Endodermal cell (in vitro differentiated cells): ENCODE measurements around the gene PRADC1. TPM values are rescaled to one million over a fixed set of nuclear protein-coding genes. Genes with fewer than 3 reads are reported as not detected.

Source experiments
- DNase-seq: peaks from one replicate; pipeline ENCODE4 v3.0.0-alpha.2; 2017
- H3K27ac ChIP-seq: 2 replicates; pipeline ENCODE4 v1.5.1; 2013; ENCODE audit warnings: mild to moderate bottlenecking, low read depth, low read length, moderate library complexity
- H3K27me3 ChIP-seq: 2 replicates; pipeline ENCODE4 v1.6.1; 2013; ENCODE audit warnings: mild to moderate bottlenecking, low read length, moderate library complexity; ENCODE audit not compliant: insufficient read depth, control insufficient read depth, poor library complexity, severe bottlenecking
- H3K36me3 ChIP-seq: 2 replicates; pipeline ENCODE4 v1.7.0; 2013; ENCODE audit warnings: mild to moderate bottlenecking, low read length, moderate library complexity; ENCODE audit not compliant: control insufficient read depth, insufficient read depth
- H3K4me1 ChIP-seq: one replicate; pipeline ENCODE4 v1.7.0; 2013; ENCODE audit warnings: low read length; ENCODE audit not compliant: control insufficient read depth, insufficient read depth
- H3K4me3 ChIP-seq: 2 replicates; pipeline ENCODE4 v1.5.1; 2013; ENCODE audit warnings: mild to moderate bottlenecking, low read length, moderate library complexity
- H3K9ac ChIP-seq: 2 replicates; pipeline ENCODE4 v1.6.1; 2013; ENCODE audit warnings: mild to moderate bottlenecking, low read length, moderate library complexity; ENCODE audit not compliant: poor library complexity, severe bottlenecking; ENCODE audit errors: extremely low read depth
- H3K9me3 ChIP-seq: 2 replicates; pipeline ENCODE4 v1.6.1; 2013; ENCODE audit warnings: mild to moderate bottlenecking, low read length, moderate library complexity; ENCODE audit not compliant: control insufficient read depth
- H3K27ac Mint-ChIP-seq: 2 replicates; pipeline ENCODE4 v1.8.0; 2020; ENCODE audit warnings: mixed read lengths
- H3K27me3 Mint-ChIP-seq: 2 replicates; pipeline ENCODE4 v1.8.0; 2021; ENCODE audit warnings: mild to moderate bottlenecking, mixed read lengths; ENCODE audit not compliant: insufficient read depth
- H3K36me3 Mint-ChIP-seq: 2 replicates; pipeline ENCODE4 v1.8.0; 2020; ENCODE audit warnings: low read depth, mixed read lengths
- H3K4me1 Mint-ChIP-seq: 2 replicates; pipeline ENCODE4 v1.8.0; 2020; ENCODE audit warnings: mixed read lengths
- H3K4me3 Mint-ChIP-seq: 2 replicates; pipeline ENCODE4 v1.8.0; 2020; ENCODE audit warnings: mild to moderate bottlenecking, moderate library complexity, mixed read lengths
- H3K9me3 Mint-ChIP-seq: 2 replicates; pipeline ENCODE4 v1.8.0; 2020; ENCODE audit warnings: mild to moderate bottlenecking, mixed read lengths
- CTCF ChIP-seq: fragments of 200-600 bp; sonication (generic); conservative IDR thresholded peaks from 2 replicates; pipeline ENCODE4 v1.5.0; 2021; ENCODE audit warnings: antibody characterized with exemption, mild to moderate bottlenecking
- WGBS, 2 experiments: methylation state at CpG; one replicate each; pipeline versions ENCODE4 v1.1.5 to v1.1.7; 2013; ENCODE audit warnings: missing lambda C conversion rate in 2 of 2, mixed read lengths in 1 of 2; ENCODE audit not compliant: insufficient coverage in 1 of 2, insufficient read length in 1 of 2; 5-methylcytosine and 5-hydroxymethylcytosine counted together
- total RNA-seq, 2 donors: library from RNA; stranded (reverse); fragmentation: NEBNext Ultra II Directional in 1 of 2; extraction: Animal tissue kit (Norgen Biotek cat#: 25700) in 1 of 2; gene quantifications; 2 replicates in 1 of 2; 3 replicates in 1 of 2; pipeline ENCODE4 v1.2.1, GENCODE V29; 2021

PRADC1 gene
- total RNA-seq, 2 donors from 2014 or later, result 8.8 to 10.2 TPM

GRCh38 chr2:73215254-73215653 lies 17.8 kb downstream of the PRADC1 start:
- Mint-ChIP-seq H3K4me3 (peak overlapping the region; percentile 68), H3K36me3 (peaks cover 3% of the 10 kb centered on the region), H3K27ac (peak overlapping the region; percentile 16), H3K27me3 (no peaks in the 10 kb centered on the region), H3K4me1 (peaks cover 13% of the 10 kb centered on the region), H3K9me3 (no peaks in the 10 kb centered on the region)
- no peaks in the 10 kb centered on the region for H3K36me3 ChIP-seq
- no peak for TF ChIP-seq CTCF
- no peak overlapping the region for H3K27ac ChIP-seq
- H3K27me3 ChIP-seq, result no peaks in the 10 kb centered on the region
- H3K4me1 ChIP-seq, result no peaks in the 10 kb centered on the region
- no peak overlapping the region for H3K9ac ChIP-seq
- DNase-seq, result no peak
- 91 to 92% methylated on average over 3 to 4 of the region's 4 CpGs for WGBS, 2 experiments
- peak overlapping the region; percentile 93 for H3K4me3 ChIP-seq
- no peaks in the 10 kb centered on the region for H3K9me3 ChIP-seq

- H3K27ac ChIP-seq, result peak within 1 kb of the TSS; percentile 67
- Mint-ChIP-seq H3K4me1 (peaks cover 13% of the 10 kb centered on the region), H3K9me3 (no peaks in the 10 kb centered on the region), H3K27ac (peak within 1 kb of the TSS; percentile 92), H3K36me3 (peaks cover 3% of the 10 kb centered on the region), H3K4me3 (peak within 1 kb of the TSS; percentile 68), H3K27me3 (peaks cover 8% of the 10 kb centered on the region)
- H3K27me3 ChIP-seq, result peaks cover 8% of the 10 kb centered on the region
- H3K4me3 ChIP-seq, result peak within 1 kb of the TSS; percentile 93
- WGBS, 2 experiments, result 1 to 2% methylated on average over 9 to 63 of the region's 64 CpGs
- no peak for TF ChIP-seq CTCF
- DNase-seq, result peak; percentile 96
- peak within 1 kb of the TSS; percentile 76 for H3K9ac ChIP-seq
- H3K4me1 ChIP-seq, result no peaks in the 10 kb centered on the region
- no peaks in the 10 kb centered on the region for H3K9me3 ChIP-seq
- no peaks in the 10 kb centered on the region for H3K36me3 ChIP-seq
These were observed 18.7 kb downstream of the PRADC1 start, which contains the start of gene SMYD5 for GRCh38 chr2:73214120-73215035. SMYD5 (plus strand) TSS chr2:73214245; CDS start chr2:73214267, 22 bp downstream.

- peaks cover 9% of the 10 kb centered on the region for H3K27me3 ChIP-seq
- H3K4me1 Mint-ChIP-seq, result peaks cover 13% of the 10 kb centered on the region
- H3K4me3 Mint-ChIP-seq, result no peak overlapping the region
- TF ChIP-seq CTCF, result peak; percentile 97
- no peak overlapping the region for H3K27ac Mint-ChIP-seq
- H3K36me3 Mint-ChIP-seq, result no peaks in the 10 kb centered on the region
- no peaks in the 10 kb centered on the region for H3K9me3 ChIP-seq
- no peaks in the 10 kb centered on the region for H3K36me3 ChIP-seq
- H3K9me3 Mint-ChIP-seq, result no peaks in the 10 kb centered on the region
- WGBS, 2 experiments, result 50 to 79% methylated on average over 13 to 20 of the region's 20 CpGs
- DNase-seq, result peak; percentile 93
- H3K4me1 ChIP-seq, result no peaks in the 10 kb centered on the region
- no peak overlapping the region for H3K27ac ChIP-seq
- no peak overlapping the region for H3K4me3 ChIP-seq
- H3K27me3 Mint-ChIP-seq, result peaks cover 14% of the 10 kb centered on the region
- no peak overlapping the region for H3K9ac ChIP-seq
These were observed 20.4 kb downstream of the PRADC1 start for GRCh38 chr2:73212448-73213176.
